Thoracic aorta (tissue), 2 donors: ENCODE measurements around the gene SNAP91. TPM values are rescaled to one million over a fixed set of nuclear protein-coding genes. Genes with fewer than 3 reads are reported as not detected.

Experiments
- ATAC-seq: fragments of 150-250 bp; one replicate; pipeline ENCODE4 v1.8.0; 2017; ENCODE audit warnings: low read depth; ENCODE audit not compliant: insufficient number of reproducible peaks, low FRiP score
- DNase-seq: peaks from one replicate; pipeline ENCODE4 v3.0.0-alpha.2; 2020; ENCODE audit warnings: low spot score
- H3K27ac ChIP-seq, 2 donors: fragments of 200-600 bp; sonication (generic); 1 replicate in 1 of 2; 2 replicates in 1 of 2; pipeline ENCODE4 v1.5.1; 2016; ENCODE audit warnings: mild to moderate bottlenecking in 2 of 2, moderate library complexity in 2 of 2
- H3K27me3 ChIP-seq: fragments of 200-600 bp; sonication (generic); replicated peaks from 2 replicates; pipeline ENCODE4 v1.6.0; 2016; ENCODE audit warnings: mild to moderate bottlenecking; ENCODE audit not compliant: insufficient read depth
- H3K36me3 ChIP-seq: fragments of 200-600 bp; sonication (generic); one replicate; pipeline ENCODE4 v1.5.1; 2016
- H3K4me1 ChIP-seq, 2 donors: fragments of 200-600 bp; sonication (generic); 1 replicate in 1 of 2; 2 replicates in 1 of 2; pipeline versions ENCODE4 v1.5.1 to v1.6.0; 2016; ENCODE audit warnings: low read depth in 2 of 2, mild to moderate bottlenecking in 1 of 2; ENCODE audit not compliant: control insufficient read depth in 1 of 2
- H3K4me3 ChIP-seq: fragments of 200-600 bp; sonication (generic); 2 replicates; pipeline ENCODE4 v1.5.1; 2016; ENCODE audit warnings: mild to moderate bottlenecking
- H3K9me3 ChIP-seq: fragments of 200-600 bp; sonication (generic); 2 replicates; pipeline ENCODE4 v1.5.1; 2016
- total RNA-seq, 2 donors: library from RNA; depleted of rRNA; stranded (reverse); fragments of >200 nt; gene quantifications; one replicate each; pipeline versions ENCODE4 v1.1.0 to v1.2.3, GENCODE V29; 2016
- TF ChIP-seq, protein P1 (sequence below): fragments of 200-600 bp; sonication (generic); IDR thresholded peaks from one replicate; pipeline ENCODE4 v1.5.1; 2019; ENCODE audit warnings: antibody characterized with exemption

SNAP91 gene
- total RNA-seq, 2 donors from 2014 or later = 3.0 TPM

DNA sequence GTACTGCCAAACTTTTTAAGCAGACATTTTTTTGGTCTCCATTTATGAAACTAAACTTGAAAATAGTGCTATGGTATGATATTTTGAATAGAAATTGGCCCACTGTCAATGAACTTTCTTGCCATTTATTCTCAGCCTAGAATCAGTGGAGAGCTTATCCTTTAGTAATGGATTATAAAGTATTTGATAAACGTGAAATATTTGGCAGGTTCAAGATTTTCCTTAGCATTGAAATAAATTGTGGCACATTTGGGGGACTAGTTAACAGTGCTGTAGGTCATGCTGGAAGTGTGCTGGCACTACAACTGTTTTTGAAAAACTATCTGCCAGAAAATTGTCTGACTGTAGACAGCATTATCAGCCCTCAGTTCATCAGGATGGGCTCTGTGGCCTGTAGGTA, 194.4 kb downstream of the SNAP91 start:
- Histone ChIP-seq H3K9me3 (no peaks in the 10 kb centered on the region), H3K36me3 (no peaks in the 10 kb centered on the region), H3K27ac (no peak overlapping the region), H3K4me3 (no peak overlapping the region), H3K4me1 (peaks cover 20 to 42% of the 10 kb centered on the region in 2 donors), H3K27me3 (no peaks in the 10 kb centered on the region)
- DNase-seq (no peak), ATAC-seq (no peak)
- TF ChIP-seq, protein P1, sequence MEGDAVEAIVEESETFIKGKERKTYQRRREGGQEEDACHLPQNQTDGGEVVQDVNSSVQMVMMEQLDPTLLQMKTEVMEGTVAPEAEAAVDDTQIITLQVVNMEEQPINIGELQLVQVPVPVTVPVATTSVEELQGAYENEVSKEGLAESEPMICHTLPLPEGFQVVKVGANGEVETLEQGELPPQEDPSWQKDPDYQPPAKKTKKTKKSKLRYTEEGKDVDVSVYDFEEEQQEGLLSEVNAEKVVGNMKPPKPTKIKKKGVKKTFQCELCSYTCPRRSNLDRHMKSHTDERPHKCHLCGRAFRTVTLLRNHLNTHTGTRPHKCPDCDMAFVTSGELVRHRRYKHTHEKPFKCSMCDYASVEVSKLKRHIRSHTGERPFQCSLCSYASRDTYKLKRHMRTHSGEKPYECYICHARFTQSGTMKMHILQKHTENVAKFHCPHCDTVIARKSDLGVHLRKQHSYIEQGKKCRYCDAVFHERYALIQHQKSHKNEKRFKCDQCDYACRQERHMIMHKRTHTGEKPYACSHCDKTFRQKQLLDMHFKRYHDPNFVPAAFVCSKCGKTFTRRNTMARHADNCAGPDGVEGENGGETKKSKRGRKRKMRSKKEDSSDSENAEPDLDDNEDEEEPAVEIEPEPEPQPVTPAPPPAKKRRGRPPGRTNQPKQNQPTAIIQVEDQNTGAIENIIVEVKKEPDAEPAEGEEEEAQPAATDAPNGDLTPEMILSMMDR = no peak

DNA sequence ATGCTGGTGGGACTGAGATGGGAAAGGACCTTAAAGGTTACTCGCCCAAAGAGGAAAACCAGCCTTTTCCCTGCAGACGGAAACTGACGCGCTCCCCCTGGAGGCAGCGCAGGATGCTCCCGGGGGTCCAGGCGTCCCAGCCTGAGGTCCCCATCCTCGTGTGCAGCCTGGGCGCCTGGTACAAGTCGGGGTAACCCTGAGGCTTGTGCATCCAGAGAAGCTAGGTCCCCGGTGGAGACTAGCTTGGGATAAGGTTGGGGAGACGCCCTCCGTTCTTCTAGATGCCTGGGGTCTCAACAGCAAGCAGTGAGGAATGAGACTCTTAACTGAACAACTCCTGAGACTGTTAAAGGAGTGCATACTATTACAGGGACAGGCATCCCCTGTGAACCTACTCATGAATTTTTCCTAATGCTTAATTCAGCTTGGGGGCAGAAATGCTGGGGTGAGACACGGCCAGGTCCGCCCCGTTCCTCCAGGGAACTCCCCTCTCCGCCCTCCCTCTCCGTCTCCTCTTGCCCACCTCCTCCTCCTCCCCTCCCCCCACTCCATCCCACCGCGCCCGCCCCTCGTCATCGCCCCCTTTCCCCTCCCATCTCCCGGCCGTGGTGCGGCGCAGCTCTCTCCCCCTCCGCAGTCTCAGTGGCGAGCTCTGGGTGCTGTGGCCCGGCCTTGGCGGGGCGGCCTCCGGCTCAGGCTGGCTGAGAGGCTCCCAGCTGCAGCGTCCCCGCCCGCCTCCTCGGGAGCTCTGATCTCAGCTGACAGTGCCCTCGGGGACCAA, 196.8 kb downstream of the SNAP91 start, which contains the start of gene PRSS35:
PRSS35 (plus strand) TSS at position 634 of the 781 bp plus-strand sequence. CDS start 10,908 bp downstream, outside the sequence.
- peak within 1 kb of the TSS; percentile 53 to 71 for H3K27ac ChIP-seq
- H3K4me3 ChIP-seq = peak within 1 kb of the TSS; percentile 79
- H3K9me3 ChIP-seq = no peaks in the 10 kb centered on the region
- TF ChIP-seq, protein P1 = peak; percentile 60
- DNase-seq = no peak
- peak; percentile 32 for ATAC-seq
- no peaks in the 10 kb centered on the region for H3K36me3 ChIP-seq
- no peaks in the 10 kb centered on the region for H3K27me3 ChIP-seq
- H3K4me1 ChIP-seq = peaks cover 14 to 26% of the 10 kb centered on the region in 2 donors

DNA sequence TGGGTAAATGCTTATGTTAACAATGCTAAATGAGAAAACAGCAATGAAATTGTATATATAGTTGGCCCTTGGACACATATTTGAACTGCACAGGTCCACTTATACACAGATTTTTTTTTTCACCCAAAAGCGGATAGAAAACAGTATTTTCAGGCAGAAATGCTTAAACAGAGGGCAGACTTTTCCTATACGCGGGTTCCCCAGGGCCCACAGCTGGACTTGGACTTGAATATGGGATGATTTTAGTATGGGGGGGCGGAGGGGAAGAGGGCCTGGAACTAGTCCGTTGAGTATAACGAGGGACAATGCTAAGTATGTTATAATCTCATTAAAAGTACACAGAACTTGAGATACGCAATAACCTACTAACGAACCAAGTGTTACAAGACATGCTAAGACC, 197.6 kb downstream of the SNAP91 start:
- Histone ChIP-seq H3K4me1 (peaks cover 14 to 26% of the 10 kb centered on the region in 2 donors), H3K4me3 (no peak overlapping the region), H3K36me3 (no peaks in the 10 kb centered on the region), H3K9me3 (no peaks in the 10 kb centered on the region), H3K27me3 (no peaks in the 10 kb centered on the region), H3K27ac (peak overlapping the region in 1 of 2 donors; percentile 53)
- ATAC-seq (no peak), DNase-seq (no peak)
- TF ChIP-seq, protein P1 = no peak

DNA sequence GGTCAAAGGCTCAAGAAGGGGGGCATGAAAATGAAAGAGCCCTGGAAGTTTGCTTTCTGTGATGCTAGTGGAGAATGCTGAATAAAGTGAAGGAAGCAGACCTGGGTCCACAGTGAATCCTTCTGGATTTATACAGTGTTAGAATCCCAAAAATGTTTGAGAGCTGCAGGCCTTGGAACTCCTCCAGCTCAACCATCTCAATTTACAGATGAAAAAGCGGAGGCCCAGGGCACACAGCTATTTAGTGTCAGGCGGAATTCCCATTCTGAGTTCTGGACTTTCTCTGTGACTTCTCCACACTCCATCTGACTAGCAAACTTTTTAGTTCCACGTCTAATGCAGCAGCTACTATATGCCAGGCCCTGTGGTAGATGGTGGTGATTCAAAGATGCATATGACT, 198.1 kb downstream of the SNAP91 start:
- no peak for ATAC-seq
- H3K27me3 ChIP-seq = no peaks in the 10 kb centered on the region
- no peak overlapping the region for H3K4me3 ChIP-seq
- H3K9me3 ChIP-seq = no peaks in the 10 kb centered on the region
- TF ChIP-seq, protein P1 = no peak
- no peaks in the 10 kb centered on the region for H3K36me3 ChIP-seq
- H3K4me1 ChIP-seq = peaks cover 14 to 26% of the 10 kb centered on the region in 2 donors
- peak overlapping the region in 1 of 2 donors; percentile 4 for H3K27ac ChIP-seq
- no peak for DNase-seq

DNA sequence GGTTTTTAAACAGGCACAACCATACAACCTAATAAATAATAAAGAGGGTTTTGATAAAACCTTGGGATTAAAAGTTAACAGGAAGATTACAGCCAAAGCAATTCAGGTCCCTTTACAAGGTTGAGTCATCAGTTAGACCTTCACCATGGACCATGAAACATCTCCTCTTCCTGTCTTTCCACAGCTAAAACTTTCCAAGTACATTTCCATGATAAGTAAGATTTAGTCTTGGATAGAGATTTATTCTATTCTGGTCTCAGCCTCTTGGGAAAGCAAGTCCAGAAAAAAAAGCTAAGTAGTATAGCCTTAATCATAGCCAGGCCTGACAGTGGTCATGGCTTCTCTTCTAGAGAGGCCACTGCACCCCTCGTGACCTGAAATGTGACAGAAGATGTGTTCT, 199.5 kb downstream of the SNAP91 start:
- peak overlapping the region; percentile 45 to 54 for H3K27ac ChIP-seq
- peak; percentile 22 for ATAC-seq

More for the DNA sequence above, 199.5 kb downstream of the SNAP91 start:
- Histone ChIP-seq H3K27me3 (no peaks in the 10 kb centered on the region), H3K9me3 (no peaks in the 10 kb centered on the region), H3K4me1 (peaks cover 14 to 22% of the 10 kb centered on the region in 2 donors), H3K4me3 (no peak overlapping the region), H3K36me3 (no peaks in the 10 kb centered on the region)
- DNase-seq = no peak
- TF ChIP-seq, protein P1 = no peak
